Hematopoietic multipotent progenitor cell treated with erythropoietin and hydrocortisone succinate and interleukin-3 and kit ligand, for 8 days (in vitro differentiated cells): ENCODE results near the gene SALL3.

Experiments used
- DNase-seq: peaks from one replicate; pipeline ENCODE4 v3.0.0-alpha.2; 2015

SALL3 gene

DNA sequence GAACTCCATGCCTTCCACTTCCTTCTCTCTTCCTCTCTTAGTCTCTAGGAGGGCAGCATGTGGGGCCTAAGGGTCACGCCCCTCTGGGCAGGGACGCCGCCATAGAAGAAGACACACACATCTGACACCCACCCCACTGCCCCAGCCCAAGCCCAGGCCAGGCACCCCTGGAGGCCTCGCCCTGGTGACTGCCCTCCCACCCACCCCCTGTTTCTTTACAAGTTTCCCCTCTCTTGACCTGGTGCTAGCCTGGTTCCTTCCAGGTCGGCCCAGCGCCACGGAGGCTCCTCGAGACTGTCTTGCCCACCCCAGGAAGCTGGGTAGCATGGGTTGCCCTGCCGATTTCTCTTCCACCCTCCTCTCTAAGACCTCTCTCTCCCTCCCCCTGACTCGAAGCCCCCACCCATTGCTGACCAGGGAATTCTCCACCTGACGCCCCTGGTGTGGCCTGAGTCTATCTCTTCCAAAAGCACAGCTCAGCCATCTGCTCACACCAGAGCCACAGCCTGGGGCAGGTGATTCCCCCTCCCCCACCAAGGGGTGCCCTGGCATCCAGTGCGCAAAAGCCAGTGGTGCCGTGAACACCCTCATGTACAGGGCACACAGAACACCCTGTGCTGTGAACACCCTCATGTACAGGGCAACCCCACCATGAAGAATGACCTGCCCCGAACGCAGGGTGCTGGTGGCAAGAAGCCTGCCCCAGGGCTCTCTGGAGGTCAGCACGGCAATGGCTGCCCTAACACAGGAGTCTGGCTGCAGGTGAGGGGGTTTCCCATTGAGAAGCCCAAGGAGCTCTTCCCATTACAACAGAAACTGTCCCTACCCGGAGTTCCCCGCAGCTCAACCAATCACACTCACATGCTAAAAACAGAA, 13.5 kb upstream of the SALL3 start:
- DNase-seq: no peak

DNA sequence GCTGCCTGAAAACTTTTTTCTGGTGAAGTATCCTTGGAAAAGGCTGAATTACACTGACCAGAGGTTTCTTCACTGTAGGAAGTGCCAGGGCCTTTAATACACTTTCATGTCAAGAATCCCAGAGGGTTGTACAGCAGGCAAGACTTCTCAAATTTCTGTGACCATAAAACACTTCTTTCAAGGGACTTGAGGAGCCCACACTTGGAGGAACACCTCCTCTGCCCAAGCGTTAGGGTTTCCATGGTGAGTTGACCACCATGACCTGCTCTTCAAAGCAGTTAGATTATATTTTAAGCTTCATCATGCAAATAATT, 12.9 kb upstream of the SALL3 start:
- no peak for DNase-seq

GRCh38 chr18:78967692-78968091, 11.9 kb upstream of the SALL3 start:
- no peak for DNase-seq

DNA sequence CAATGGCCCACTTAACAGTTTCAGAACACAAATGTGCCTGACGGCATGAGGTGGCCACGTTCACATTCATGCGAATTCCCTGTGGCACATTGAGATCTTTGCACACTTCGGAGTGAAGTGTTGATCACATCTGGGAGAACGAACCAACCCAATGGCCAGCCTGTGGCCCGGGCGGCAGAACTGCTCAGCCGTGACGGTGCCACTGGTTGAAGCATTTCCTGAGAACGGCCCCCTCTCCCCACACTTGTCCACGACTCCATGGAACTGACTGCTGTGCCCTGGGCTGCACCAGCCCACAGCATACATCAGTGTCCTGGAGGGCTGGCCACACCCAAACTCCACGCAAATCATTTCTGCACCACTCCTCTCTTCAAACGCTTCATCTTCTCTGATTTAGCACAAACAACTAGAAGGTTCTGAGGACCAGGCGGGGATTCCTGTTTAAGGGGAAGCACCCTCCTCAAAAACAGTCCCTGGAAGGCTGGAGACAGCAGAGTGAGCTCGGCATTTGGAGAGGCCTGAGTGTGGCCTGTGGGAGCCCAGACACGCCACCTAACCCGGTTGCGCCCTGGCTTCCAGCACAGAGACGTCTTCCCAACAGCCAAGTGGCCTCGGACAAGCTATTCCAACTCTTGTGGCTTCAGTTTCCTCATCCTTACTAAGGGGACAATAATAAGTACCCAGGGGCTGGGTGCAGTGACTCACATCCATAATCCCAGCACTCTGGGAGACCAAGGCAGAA, 9.9 kb upstream of the SALL3 start:
- DNase-seq: no peak

GRCh38 chr18:78970774-78971333, 8.8 kb upstream of the SALL3 start:
- DNase-seq: no peak

DNA sequence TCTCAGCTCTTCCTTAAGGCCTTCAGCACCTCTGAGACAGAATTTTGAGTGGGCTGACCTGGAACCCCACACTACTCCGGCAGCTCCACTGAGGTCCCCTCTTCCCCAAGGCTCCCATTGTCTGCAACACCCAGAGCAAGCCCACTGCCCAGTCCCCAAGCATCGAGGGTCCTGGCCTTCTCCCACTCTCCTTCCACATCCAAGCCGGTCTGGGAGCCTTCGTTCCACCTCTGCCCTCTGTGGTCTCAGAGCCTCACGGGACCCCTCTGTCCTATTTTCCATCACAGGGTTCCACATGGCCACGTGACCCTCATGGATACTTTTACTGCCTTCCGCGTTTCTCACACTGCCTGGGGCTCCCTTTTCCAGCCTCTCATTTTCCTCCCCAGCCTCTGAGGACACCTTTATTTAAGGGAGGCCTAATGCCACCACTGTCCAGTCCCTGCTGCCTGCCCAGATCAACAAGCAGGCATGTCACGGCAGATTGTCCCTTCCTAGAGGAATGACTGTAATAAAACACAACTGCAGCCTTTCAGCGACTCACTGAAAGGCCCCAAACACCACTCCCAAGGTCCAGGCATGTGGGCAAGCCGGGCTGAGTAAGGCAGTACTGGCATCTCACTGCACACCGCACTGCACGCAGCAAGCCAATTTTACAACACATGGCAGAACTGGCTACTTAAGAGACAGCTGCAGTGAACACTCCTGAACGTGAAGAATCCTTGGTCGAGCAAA, 7.9 kb upstream of the SALL3 start:
- no peak for DNase-seq

- no peak for DNase-seq
Observed at GRCh38 chr18:78972385-78972918, 7.2 kb upstream of the SALL3 start.

DNA sequence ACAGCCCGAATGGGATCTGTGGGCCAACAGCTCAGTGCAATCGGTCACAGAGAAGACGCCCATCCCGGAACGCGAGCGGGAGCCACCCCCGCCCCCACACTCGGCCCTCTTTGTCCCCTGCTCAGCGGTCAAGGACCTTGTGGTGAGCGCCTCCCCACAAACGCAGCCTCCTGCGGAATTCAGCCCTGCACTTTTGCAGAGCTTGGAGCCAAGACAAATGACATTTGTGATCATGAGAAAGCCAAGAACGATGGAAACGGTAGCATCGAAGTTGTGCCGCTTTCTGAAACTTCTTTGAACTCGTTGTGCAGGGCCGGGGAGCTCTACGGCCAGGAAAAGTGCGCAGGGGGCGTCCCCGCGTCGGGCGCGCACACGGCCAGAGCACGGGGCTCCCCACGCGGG, 6.7 kb upstream of the SALL3 start:
- DNase-seq: no peak

DNA sequence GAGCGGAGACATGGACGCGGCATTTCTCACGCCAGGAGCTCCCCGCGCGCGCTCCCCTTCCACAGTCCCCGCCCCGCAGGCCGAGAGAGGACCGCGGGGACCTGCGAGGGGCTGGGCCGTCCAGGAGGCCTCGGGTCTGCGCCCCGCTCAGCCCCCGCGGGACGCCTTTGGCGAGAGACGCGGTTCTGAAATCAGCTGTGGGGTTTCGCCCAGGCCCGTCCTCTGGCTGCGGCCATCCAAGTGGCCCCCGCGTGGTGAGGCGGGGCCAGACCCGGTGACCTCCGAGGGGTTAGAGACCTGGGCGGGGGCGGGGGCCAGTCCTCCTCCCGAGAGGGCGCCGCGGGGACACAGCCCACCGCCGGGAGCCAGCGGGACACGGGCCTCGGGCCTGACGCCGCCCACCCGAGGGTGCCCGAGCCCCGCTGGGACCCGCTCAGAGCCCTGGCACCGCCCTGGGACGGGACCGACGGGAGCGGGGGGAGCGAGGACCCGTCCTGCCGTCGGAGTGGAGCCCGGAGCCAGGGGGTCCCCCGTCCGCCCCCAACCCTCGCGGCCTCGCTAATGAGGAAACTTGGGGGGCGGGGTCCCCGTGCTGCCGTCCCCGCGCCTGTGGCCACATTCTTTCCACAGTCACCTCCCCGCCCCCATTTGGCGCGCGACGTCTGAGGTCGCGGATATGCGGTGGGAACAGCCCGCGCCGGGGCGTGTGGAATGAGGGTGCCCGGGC, 6.1 kb upstream of the SALL3 start:
- no peak for DNase-seq

- DNase-seq: no peak
Observed at GRCh38 chr18:78974115-78974761, 5.4 kb upstream of the SALL3 start.

- no peak for DNase-seq
Observed at GRCh38 chr18:78975292-78975691, 4.3 kb upstream of the SALL3 start.

- no peak for DNase-seq
Observed at GRCh38 chr18:78975699-78976335, 3.8 kb upstream of the SALL3 start.

DNA sequence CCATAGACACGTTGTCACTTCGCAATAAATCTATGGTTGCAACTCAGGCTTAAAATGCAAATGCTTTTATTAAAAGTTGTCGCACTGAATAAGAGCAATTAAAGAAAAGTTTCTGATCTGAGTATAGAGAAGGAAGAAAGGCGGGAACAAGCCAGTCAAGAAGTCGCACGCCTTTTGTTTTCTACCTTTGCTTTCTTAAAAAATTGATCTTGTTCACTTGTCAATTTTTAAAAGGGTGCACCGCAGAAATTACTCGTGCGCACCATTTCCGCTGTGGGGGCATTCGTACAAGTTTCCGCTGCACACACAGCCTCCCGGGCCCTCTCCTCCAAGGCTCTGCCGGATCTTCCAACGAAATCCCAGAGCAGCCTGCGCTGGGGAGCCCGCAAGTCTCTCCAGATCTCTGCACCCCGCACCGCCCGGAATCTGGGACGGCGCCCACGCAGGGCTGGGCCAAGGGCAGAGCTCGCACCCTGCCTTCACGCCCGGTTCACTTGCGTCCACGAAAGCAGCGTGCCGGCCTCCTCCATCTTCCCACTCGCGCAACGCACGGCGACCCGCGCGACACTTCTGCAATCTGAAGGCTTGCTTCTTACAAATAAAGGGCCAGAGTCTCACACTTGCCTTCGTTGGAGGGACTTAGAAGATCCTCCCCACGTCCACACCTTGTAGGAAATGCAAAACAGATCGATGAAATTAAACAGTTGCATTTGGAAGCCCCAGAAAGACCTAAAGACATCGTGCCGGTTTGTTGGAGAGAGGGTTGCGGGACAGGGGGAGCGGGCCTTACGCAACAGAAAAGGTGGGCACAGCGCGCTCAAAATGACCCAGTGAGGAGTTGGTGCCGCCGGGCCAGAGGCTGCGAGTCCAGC, 2.6 kb upstream of the SALL3 start:
- no peak for DNase-seq

DNA sequence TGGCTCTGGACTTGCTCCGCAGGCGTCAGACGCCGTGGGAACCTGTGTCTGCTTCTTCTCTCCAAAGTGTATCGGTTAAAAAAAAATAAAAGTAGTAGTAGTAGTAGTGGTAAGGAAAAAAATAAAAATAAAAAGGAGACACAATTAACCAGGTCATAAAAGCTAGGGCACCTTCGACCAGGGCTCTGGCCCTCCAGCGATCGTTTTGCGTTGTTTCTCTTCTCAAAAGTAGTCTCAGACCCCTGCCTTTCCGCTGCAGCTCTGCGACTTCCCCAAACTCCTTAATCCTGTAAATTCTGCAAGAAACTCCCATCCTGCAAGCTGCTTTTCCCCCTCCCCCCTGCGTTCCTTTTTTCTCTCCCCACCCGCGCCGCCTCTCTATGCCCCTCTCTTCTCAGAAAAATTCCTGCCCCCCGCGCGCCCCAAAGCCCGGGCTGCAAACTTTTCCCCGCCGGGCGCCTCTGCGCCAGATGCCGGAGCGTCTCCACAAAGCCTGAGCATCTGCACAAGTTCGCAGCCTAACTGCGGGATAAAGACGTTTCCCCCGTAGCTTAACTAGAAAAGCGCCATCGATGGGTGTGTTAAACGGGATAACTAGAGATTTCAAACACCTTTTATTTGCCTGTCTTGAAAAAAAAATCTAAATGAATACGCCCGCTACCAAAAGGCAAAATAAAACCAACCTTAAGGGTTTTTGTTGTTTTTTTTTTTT, 1.8 kb upstream of the SALL3 start:
- no peak for DNase-seq

DNA sequence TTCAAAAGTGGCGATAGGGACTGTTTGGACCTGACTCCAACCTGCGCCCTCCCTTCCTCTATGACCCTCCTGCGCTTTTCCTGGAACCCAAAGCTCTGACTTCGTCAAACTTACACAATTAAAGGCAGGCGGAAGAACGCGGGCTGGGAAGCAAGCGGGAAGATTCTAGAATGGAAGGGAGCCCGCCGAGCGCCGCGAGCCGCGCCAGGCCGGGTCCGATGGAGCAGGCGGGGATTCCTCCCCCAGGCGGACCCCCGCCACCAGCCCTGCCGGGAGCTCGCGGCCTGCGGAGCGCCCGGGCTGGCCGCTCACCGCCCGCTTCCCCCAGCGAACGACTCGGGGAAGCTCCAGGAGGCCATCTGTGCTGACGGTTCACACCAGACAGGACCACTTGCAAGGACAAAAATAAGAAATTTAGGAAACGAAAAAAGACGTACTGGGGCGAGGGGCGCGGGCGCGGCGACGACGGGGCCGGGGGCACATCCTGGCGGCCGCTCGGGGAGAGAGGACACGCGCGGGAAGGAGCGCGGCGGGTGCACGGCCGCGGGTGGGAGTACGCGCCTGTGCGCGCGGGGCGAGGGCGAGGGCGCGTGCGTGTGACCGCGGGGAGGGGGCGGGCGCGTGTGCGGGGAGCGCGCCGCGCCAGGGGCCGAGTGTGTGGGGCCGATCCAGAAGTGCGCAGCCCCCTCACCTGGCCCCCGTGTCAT, 1.1 kb upstream of the SALL3 start:
- no peak for DNase-seq

- DNase-seq: no peak
Observed at GRCh38 chr18:78979056-78979729, 425 bp upstream of the SALL3 start.

- DNase-seq: no peak
Observed at GRCh38 chr18:78980279-78980771, 707 bp downstream of the SALL3 start.

GRCh38 chr18:78980777-78981380, 1.3 kb downstream of the SALL3 start:
- no peak for DNase-seq
